ENCODE results near the gene FHIT.

Gene FHIT

DNA sequence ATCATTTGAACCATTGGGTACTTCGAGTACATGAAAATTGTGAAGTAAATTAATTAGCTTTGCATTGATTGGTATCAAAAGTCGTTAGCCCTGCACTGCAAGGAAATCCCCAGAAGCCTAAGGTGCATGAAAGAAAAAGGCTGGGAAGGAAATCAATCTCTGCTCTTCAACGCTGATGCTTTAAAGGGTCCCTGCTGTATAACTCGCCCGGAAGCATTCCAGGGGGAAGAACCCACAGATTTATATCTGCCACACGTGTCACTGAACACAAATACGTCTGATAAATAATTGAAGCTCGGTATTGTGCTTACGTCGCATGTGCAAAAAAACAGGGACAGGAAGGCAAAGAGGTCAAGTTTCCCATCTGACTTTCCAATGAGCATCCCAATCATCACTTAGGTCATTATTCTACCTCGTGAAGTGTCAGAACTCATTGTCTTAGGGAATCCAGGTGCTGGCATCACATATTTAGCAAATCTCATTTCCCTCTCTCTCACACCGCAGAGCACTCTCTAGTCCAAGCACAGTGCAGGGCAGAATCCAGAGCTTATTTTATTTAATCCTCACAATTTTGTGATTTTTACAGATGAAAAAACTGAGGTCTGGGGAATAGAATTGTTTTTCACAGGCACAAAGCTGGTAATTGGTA, 1397.1 kb downstream of the FHIT start:
- Histone ChIP-seq H3K27ac (ENCODE audit: low read depth, low read length) (no peak overlapping the region), H3K4me1 (ENCODE audit: insufficient read depth, low read length) (no peaks in the 10 kb centered on the region), H3K9ac (ENCODE audit: low read length) (no peak overlapping the region), H3K36me3 (ENCODE audit: insufficient read depth, low read length) (no peaks in the 10 kb centered on the region), H3K9me3 (ENCODE audit: low read length) (no peaks in the 10 kb centered on the region), H3K27me3 (ENCODE audit: control insufficient read depth in 1 of 2, insufficient read depth in 2 of 2, low read length in 2 of 2) (no peaks in the 10 kb centered on the region), H3K4me3 (ENCODE audit: low read depth in 1 of 2, low read length in 2 of 2) (no peak overlapping the region)

DNA sequence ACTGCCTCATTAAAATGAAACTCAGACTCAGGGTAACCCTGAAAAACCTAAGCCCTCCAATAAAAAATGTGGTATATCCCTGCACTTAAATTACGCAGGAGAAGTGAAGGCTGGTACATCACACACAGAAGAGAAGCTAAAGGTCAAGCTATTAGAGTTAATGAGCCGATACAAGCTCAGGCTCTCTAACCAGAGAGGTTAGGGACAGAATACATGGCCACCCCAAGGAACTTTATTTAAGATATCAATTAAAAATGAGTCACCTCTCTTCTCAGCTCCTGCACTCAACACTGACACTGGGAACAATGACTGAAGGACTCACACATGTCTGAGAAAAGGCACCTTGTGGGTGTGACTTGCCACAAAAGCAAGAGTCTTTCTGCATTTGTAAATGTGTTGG, 1400.8 kb downstream of the FHIT start:
- no peak overlapping the region for H3K4me3 ChIP-seq (ENCODE audit: low read depth in 1 of 2, low read length in 2 of 2)
- no peaks in the 10 kb centered on the region for H3K9me3 ChIP-seq (ENCODE audit: low read length)
- no peaks in the 10 kb centered on the region for H3K27me3 ChIP-seq (ENCODE audit: control insufficient read depth in 1 of 2, insufficient read depth in 2 of 2, low read length in 2 of 2)
- no peaks in the 10 kb centered on the region for H3K4me1 ChIP-seq (ENCODE audit: insufficient read depth, low read length)
- no peaks in the 10 kb centered on the region for H3K36me3 ChIP-seq (ENCODE audit: insufficient read depth, low read length)
- no peak overlapping the region for H3K27ac ChIP-seq (ENCODE audit: low read depth, low read length)
- no peak overlapping the region for H3K9ac ChIP-seq (ENCODE audit: low read length)

DNA sequence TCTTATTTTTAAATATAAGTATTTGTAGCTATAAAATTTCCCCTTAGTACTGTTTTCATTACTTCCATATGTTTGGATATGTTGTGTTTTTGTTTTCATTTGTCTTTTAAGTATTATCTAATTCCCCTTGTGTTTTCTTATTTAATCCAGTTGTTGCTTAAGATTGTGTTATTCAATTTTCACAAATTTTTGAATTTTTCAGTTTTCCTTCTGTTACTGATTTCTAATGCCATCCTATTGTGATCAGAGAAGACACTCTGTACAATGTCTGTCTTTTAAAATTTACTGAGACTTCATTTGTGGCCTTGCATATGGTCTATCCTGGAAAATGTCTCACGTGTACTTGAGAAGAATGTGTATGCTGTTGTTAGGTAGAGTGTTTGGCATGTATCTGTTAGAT, 1405.9 kb downstream of the FHIT start:
- Histone ChIP-seq H3K4me3 (ENCODE audit: low read depth in 1 of 2, low read length in 2 of 2) (no peak overlapping the region), H3K9ac (ENCODE audit: low read length) (no peak overlapping the region), H3K27me3 (ENCODE audit: control insufficient read depth in 1 of 2, insufficient read depth in 2 of 2, low read length in 2 of 2) (no peaks in the 10 kb centered on the region), H3K4me1 (ENCODE audit: insufficient read depth, low read length) (no peaks in the 10 kb centered on the region), H3K27ac (ENCODE audit: low read depth, low read length) (no peak overlapping the region), H3K36me3 (ENCODE audit: insufficient read depth, low read length) (no peaks in the 10 kb centered on the region), H3K9me3 (ENCODE audit: low read length) (no peaks in the 10 kb centered on the region)

DNA sequence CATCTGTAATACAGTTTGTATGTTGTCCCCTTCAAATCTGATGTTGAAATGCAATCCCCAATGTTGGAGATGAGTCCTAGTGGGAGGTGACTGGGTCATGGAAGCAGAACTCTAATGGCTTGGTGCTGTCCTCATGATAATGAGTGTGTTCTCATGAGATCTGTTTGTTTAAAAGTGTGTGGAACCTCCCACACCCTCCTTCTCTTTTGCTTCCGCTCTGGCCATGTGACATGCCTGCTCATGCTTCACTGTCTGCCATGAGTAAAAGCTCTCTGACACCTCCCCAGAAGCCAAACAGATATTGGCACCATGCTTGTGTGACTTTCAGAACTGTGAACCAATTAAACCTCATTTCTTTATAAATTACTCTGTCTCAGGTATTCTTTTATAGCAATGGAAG, 1407.4 kb downstream of the FHIT start:
- no peaks in the 10 kb centered on the region for H3K36me3 ChIP-seq (ENCODE audit: insufficient read depth, low read length)
- H3K9ac ChIP-seq (ENCODE audit: low read length) = no peak overlapping the region
- no peaks in the 10 kb centered on the region for H3K9me3 ChIP-seq (ENCODE audit: low read length)
- no peaks in the 10 kb centered on the region for H3K4me1 ChIP-seq (ENCODE audit: insufficient read depth, low read length)
- H3K27me3 ChIP-seq (ENCODE audit: control insufficient read depth in 1 of 2, insufficient read depth in 2 of 2, low read length in 2 of 2) = no peaks in the 10 kb centered on the region
- H3K27ac ChIP-seq (ENCODE audit: low read depth, low read length) = no peak overlapping the region
- H3K4me3 ChIP-seq (ENCODE audit: low read depth in 1 of 2, low read length in 2 of 2) = no peak overlapping the region

DNA sequence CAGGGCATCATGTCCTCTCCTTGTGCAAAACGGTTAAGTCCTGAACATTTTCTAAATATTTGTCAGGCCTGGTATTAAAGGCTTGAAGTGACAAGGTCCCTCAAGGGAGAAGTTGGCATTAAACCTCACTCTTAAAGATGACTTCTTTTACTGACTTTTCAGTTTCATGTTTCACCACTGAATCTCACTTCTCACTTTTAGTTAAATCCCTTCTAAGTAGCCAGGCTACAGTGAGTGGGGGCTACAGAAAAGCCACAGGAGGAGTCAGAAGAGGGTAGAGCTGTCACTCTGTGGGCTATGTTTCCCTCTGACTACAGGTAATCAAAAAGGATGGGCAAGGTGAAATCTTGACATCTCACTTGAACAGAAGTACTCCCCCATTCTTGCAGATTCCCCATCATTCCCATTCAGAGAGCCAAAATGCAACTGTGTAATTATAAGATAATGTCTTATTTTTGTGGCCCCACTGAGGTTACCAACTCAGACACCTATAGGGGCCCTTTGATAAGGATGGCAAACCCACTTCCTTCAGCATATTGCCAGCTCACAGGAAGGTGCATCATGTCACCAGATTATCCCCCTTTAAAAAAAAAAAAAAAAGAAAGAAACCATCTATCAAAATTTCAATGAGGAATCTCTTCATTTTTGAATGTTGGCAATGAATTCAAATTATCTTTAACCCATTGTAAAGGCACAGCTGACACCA, 1411.3 kb downstream of the FHIT start:
- Histone ChIP-seq H3K4me1 (ENCODE audit: insufficient read depth, low read length) (no peaks in the 10 kb centered on the region), H3K27me3 (ENCODE audit: control insufficient read depth in 1 of 2, insufficient read depth in 2 of 2, low read length in 2 of 2) (no peaks in the 10 kb centered on the region), H3K4me3 (ENCODE audit: low read depth in 1 of 2, low read length in 2 of 2) (no peak overlapping the region), H3K9me3 (ENCODE audit: low read length) (no peaks in the 10 kb centered on the region), H3K9ac (ENCODE audit: low read length) (no peak overlapping the region), H3K36me3 (ENCODE audit: insufficient read depth, low read length) (no peaks in the 10 kb centered on the region), H3K27ac (ENCODE audit: low read depth, low read length) (no peak overlapping the region)

- H3K4me1 ChIP-seq (ENCODE audit: insufficient read depth, low read length) = no peaks in the 10 kb centered on the region
- no peak overlapping the region for H3K4me3 ChIP-seq (ENCODE audit: low read depth in 1 of 2, low read length in 2 of 2)
- no peak overlapping the region for H3K9ac ChIP-seq (ENCODE audit: low read length)
- H3K36me3 ChIP-seq (ENCODE audit: insufficient read depth, low read length) = no peaks in the 10 kb centered on the region
- H3K9me3 ChIP-seq (ENCODE audit: low read length) = no peaks in the 10 kb centered on the region
- H3K27me3 ChIP-seq (ENCODE audit: control insufficient read depth in 1 of 2, insufficient read depth in 2 of 2, low read length in 2 of 2) = no peaks in the 10 kb centered on the region
- H3K27ac ChIP-seq (ENCODE audit: low read depth, low read length) = no peak overlapping the region
Measured at GRCh38 chr3:59839283-59839682, 1412.0 kb downstream of the FHIT start.

- Histone ChIP-seq H3K4me1 (ENCODE audit: insufficient read depth, low read length) (no peaks in the 10 kb centered on the region), H3K9me3 (ENCODE audit: low read length) (no peaks in the 10 kb centered on the region), H3K27ac (ENCODE audit: low read depth, low read length) (no peak overlapping the region), H3K9ac (ENCODE audit: low read length) (no peak overlapping the region), H3K27me3 (ENCODE audit: control insufficient read depth in 1 of 2, insufficient read depth in 2 of 2, low read length in 2 of 2) (no peaks in the 10 kb centered on the region), H3K4me3 (ENCODE audit: low read depth in 1 of 2, low read length in 2 of 2) (no peak overlapping the region), H3K36me3 (ENCODE audit: insufficient read depth, low read length) (no peaks in the 10 kb centered on the region)
Measured at GRCh38 chr3:59836531-59836930, 1414.7 kb downstream of the FHIT start.

DNA sequence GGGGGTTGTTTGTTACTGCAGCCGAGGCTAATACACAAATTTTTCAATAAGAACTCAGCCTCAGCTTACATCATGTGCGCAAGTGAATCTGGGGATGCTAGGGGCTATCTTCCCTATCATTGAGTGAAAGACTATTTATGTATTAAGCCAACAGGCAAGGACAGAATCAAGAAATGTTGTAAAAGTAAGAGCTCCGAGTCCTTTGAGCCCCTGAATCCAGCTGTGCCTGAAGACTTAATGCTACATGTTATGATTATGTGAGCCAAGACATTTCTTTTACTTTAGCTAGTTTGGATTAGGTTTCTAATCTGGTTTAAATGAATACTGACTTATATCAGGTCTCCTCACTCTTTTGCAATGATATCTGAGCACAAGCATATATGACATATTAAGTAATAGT, 1418.5 kb downstream of the FHIT start:
- Histone ChIP-seq H3K27ac (ENCODE audit: low read depth, low read length) (no peak overlapping the region), H3K27me3 (ENCODE audit: control insufficient read depth in 1 of 2, insufficient read depth in 2 of 2, low read length in 2 of 2) (no peaks in the 10 kb centered on the region), H3K4me3 (ENCODE audit: low read depth in 1 of 2, low read length in 2 of 2) (no peak overlapping the region), H3K9ac (ENCODE audit: low read length) (no peak overlapping the region), H3K9me3 (ENCODE audit: low read length) (no peaks in the 10 kb centered on the region), H3K4me1 (ENCODE audit: insufficient read depth, low read length) (no peaks in the 10 kb centered on the region), H3K36me3 (ENCODE audit: insufficient read depth, low read length) (no peaks in the 10 kb centered on the region)

DNA sequence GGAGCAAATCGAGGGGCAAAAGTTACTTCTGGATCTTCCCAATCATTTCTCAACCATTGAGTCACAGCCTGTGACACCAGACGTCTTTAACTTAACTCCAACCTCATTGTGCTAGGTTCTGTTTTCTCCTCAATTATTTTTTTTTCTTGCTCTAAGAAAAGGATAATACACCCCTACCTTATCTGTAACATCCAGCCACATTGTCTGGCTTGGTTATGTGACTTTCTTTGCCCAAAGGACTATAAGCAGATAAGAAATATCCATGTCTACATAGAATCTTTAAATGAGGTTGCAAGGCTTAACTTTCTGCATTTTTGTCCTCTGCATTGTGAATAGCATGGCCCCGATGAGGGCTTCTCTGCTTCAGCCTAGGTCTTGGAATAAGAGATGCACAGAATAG, 1419.0 kb downstream of the FHIT start:
- Histone ChIP-seq H3K4me1 (ENCODE audit: insufficient read depth, low read length) (no peaks in the 10 kb centered on the region), H3K9ac (ENCODE audit: low read length) (no peak overlapping the region), H3K27me3 (ENCODE audit: control insufficient read depth in 1 of 2, insufficient read depth in 2 of 2, low read length in 2 of 2) (no peaks in the 10 kb centered on the region), H3K27ac (ENCODE audit: low read depth, low read length) (no peak overlapping the region), H3K4me3 (ENCODE audit: low read depth in 1 of 2, low read length in 2 of 2) (no peak overlapping the region), H3K9me3 (ENCODE audit: low read length) (no peaks in the 10 kb centered on the region), H3K36me3 (ENCODE audit: insufficient read depth, low read length) (no peaks in the 10 kb centered on the region)

- H3K4me3 ChIP-seq (ENCODE audit: low read depth in 1 of 2, low read length in 2 of 2) = no peak overlapping the region
- H3K9me3 ChIP-seq (ENCODE audit: low read length) = no peaks in the 10 kb centered on the region
- H3K27me3 ChIP-seq (ENCODE audit: control insufficient read depth in 1 of 2, insufficient read depth in 2 of 2, low read length in 2 of 2) = no peaks in the 10 kb centered on the region
- no peaks in the 10 kb centered on the region for H3K4me1 ChIP-seq (ENCODE audit: insufficient read depth, low read length)
- H3K9ac ChIP-seq (ENCODE audit: low read length) = no peak overlapping the region
- no peak overlapping the region for H3K27ac ChIP-seq (ENCODE audit: low read depth, low read length)
- H3K36me3 ChIP-seq (ENCODE audit: insufficient read depth, low read length) = no peaks in the 10 kb centered on the region
Measured at GRCh38 chr3:59831394-59831793, 1419.9 kb downstream of the FHIT start.

GRCh38 chr3:59829527-59829926, 1421.7 kb downstream of the FHIT start:
- Histone ChIP-seq H3K9ac (ENCODE audit: low read length) (no peak overlapping the region), H3K9me3 (ENCODE audit: low read length) (no peaks in the 10 kb centered on the region), H3K4me3 (ENCODE audit: low read depth in 1 of 2, low read length in 2 of 2) (no peak overlapping the region), H3K27me3 (ENCODE audit: control insufficient read depth in 1 of 2, insufficient read depth in 2 of 2, low read length in 2 of 2) (no peaks in the 10 kb centered on the region), H3K36me3 (ENCODE audit: insufficient read depth, low read length) (no peaks in the 10 kb centered on the region), H3K4me1 (ENCODE audit: insufficient read depth, low read length) (no peaks in the 10 kb centered on the region), H3K27ac (ENCODE audit: low read depth, low read length) (no peak overlapping the region)

DNA sequence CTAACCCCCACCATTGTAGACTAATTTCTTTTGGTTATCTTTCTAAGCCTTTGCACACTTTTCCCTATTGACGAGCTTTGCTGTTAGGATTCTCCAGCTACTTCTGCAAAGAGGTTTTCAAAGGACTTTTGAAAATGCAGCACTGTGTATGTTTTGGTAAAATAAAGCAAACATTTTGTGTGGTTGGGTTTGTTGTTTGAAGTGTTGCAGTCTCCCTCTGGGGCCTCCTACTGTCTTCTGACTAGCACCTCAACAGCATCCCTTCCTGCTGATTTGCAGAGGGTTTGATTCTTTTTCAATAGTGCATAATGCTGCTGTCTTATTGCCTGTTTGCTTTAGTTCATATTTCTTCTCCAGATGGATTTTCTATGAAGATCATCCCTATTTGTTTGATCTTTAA, 1426.4 kb downstream of the FHIT start:
- no peak overlapping the region for H3K4me3 ChIP-seq (ENCODE audit: low read depth in 1 of 2, low read length in 2 of 2)
- H3K9me3 ChIP-seq (ENCODE audit: low read length) = no peaks in the 10 kb centered on the region
- H3K27me3 ChIP-seq (ENCODE audit: control insufficient read depth in 1 of 2, insufficient read depth in 2 of 2, low read length in 2 of 2) = no peaks in the 10 kb centered on the region
- no peak overlapping the region for H3K27ac ChIP-seq (ENCODE audit: low read depth, low read length)
- no peaks in the 10 kb centered on the region for H3K36me3 ChIP-seq (ENCODE audit: insufficient read depth, low read length)
- H3K4me1 ChIP-seq (ENCODE audit: insufficient read depth, low read length) = no peaks in the 10 kb centered on the region
- H3K9ac ChIP-seq (ENCODE audit: low read length) = no peak overlapping the region
